ENCODE results near the gene CYP3A7.
"Not testable (repeated sequence)": the region's sequence is repeated elsewhere in the genome, so short reads cannot be mapped to it uniquely, and the experiment has no call there.

Gene CYP3A7

DNA sequence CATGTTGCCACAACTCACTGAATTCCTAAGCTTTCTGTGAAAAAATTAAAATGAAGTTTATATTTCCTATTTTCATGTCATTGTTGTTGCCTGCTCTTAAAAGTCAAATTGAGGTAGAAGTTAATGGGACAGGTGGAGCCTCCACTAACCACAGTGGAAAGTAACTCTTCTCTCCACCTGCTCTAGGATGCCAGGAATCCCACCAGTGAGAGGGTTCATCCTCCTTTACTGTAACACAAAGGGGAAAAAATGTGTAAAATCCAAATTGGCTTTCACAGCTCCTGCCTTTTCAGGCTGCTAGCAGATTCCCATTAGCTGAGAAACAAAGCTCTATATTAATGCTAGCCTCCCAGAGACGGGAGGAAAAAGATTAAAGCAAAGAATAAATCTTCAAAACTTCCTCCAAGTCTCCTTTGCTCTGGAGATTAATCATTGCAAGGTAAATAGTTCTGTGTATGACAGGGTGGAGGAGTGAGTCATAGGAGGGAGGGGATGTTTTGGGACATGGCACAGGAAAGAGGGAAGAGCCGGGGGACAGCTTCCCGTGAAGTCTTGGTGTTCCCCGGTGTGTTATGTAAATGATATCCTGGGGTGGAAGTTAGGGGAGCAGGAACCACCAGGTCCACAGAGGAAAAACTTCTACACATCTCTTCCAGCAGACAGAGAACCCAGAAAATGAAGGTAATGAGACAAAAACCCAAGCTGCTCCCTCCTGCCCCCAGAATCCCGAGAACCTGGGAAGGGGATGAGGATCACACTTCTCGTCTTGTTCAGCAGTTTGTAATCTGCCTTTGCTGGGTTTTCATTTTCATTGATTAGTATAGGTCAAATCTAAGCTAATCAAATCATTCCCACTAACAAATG lies 35.9 kb downstream of the CYP3A7 start:
- DNase-seq = not testable (repeated sequence)

DNA sequence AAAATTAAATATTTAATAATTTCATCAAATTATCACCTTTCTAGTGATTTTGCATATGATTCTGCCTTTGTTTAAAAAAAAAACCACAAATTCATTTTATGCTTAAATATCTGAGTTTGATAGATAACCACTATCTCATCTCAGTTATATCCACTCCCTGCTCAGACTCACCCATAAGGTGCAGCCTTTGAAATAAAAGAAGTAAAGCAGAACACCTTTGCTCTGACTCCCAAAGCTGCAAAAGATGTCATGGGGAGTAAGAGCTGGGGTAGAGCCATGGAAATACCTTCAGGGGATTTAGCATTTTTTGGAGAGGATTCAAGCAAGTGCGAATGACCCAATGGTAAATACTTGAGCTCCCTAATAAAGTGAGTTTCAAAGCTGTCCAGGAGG lies 40.1 kb downstream of the CYP3A7 start:
- no peak for DNase-seq

DNA sequence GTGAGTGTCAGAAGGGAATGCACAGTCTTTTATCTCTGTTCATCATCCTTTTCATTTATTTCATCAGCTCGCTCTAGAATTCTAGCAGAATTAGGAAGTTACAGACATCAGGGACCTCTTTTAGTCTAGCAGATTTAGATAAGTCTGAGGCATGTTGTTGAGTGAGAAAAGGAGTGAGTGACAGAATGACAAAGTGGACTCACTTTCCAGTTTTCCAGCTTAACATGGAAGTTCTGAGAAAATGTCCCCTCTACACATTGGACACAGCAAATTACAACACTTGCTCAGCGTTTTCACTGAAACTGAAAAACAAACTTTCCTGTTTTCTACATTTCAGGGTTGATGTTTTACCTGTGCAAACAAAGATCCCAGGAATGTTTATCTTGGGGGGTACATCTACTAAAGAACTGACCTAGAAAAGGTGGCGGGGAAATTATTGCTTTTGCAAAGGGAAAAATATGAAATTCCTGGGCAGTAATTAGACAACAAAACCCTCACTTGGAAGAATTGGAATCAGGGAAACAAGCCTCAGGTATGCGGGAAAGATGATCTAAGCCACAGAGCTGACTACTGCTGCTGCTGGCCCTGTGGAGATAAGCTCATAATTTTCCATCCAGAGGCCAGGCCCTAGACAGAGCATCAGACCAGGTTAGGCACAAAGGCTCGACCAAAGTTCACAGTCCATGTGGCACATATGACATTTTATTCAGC lies 40.6 kb downstream of the CYP3A7 start:
- DNase-seq = no peak

DNA sequence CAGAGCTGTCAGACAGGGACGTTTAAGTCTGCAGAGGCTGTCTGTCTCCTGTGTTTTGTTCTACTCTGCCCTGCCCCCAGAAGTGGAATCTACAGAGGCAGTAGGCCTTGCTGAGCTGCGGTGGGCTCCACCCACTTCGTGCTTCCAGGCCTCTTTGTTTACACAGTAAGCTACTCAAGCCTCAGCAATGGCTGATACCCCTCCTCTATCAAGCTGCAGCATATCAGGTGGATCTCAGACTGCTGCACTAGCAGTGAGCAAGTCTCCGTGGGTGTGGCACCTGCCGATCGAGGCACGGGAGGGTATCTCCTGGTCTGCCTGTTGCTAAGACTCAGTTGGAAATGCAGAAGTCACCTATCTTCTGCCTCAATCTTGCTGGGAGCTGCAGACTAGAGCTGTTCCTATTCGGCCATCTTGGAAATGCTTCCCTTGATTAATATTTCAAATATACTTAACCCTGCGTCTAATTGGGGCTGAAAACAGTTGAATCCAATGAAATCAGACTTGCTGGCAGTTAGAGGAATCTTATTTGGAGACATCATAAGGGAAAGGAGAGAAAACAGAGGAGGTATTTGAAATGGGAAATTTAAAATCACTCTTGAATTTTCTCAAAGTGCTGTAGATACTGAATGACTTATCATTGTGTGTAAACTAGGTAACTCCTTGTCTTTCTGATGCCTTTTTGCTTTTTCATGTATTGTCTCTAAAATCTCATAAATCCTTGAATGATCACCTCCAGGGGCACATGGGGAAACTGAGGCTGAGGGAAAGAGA lies 41.4 kb downstream of the CYP3A7 start:
- DNase-seq = no peak

DNA sequence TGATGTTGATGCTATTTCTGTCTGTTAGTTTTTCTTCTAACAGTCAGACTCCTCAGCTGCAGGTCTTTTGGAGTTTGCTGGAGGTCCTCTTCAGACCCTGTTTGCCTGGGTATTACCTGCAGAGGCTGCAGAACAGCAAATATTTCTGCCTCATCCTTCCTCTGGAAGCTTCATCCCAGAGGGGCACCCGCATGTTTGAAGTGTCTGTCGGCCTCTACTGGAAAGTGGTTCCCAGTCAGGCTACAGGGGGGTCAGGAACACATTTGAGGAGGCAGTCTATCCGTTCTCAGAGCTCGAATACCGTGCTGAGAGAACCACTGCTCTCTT lies 41.9 kb downstream of the CYP3A7 start:
- DNase-seq = no peak

DNA sequence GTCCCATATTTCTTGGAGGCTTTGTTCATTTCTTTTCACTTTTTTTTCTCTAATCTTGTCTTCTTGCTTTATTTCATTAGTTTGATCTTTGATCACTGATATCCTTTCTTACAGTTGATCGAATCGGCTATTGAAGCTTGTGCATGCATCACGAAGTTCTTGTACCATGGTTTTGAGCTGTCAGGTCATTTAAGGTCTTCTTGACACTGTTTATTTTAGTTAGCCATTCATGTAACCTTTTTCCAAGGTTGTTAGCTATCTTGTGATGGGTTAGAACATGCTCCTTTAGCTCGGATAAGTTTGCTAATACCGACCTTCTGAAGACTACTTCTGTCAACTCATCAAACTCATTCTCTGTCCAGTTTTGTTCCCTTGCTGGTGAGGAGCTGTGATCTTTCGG lies 42.4 kb downstream of the CYP3A7 start:
- not testable (repeated sequence) for DNase-seq

DNA sequence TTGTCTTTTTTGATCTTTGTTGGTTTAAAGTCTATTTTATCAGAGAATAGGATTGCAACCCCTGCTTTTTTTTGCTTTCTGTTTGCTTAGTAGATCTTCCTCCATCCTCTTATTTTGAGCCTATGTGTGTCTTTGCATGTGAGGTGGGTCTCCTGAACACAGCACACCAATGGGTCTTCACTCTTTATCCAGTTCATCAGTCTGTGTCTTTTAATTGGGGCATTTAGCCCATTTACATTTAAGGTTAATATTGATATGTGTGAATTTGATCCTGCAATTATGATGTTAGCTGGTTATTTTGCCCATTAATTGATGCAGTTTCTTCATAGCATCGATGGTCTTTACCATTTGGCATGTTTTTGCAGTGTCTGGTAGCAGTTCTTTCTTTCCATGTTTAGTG lies 43.3 kb downstream of the CYP3A7 start:
- DNase-seq = not testable (repeated sequence)

DNA sequence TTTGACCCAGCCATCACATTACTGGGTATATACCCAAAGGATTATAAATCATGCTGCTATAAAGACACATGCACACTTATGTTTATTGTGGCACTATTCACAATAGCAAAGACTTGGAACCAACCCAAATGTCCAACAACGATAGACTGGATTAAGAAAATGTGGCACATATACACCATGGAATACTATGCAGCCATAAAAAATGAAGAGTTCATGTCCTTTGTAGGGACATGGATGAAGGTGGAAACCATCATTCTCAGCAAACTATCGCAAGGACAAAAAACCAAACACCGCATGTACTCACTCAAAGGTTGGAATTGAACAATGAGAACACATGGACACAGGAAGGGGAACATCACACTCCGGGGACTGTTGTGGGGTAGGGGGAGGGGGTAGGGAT lies 44.1 kb downstream of the CYP3A7 start:
- DNase-seq = not testable (repeated sequence)

DNA sequence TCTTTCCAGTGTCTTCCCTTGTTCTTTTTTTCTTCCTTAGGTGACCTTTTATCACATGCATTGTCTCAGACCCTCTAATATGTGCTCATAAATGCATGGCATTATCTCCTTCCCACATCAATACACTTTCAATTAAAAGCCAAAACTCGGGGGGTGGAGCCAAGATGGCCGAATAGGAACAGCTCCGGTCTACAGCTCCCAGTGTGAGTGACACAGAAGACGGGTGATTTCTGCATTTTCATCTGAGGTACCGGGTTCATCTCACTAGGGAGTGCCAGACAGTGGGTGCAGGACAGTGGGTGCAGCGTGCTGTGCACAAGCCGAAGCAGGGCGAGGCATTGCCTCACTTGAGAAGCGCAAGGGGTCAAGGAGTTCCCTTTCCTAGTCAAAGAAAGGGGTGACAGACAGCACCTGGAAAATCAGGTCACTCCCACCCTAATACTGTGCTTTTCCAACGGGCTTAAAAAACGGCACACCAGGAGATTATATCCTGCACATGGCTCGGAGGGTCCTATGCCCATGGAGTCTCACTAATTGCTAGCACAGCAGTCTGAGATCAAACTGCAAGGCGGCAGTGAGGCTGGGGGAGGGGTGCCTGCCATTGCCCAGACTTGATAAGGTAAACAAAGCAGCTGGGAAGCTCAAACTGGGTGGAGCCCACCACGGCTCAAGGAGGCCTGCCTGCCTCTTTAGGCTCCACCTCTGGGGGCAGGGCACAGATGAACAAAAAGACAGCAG lies 49.0 kb downstream of the CYP3A7 start:
- DNase-seq = not testable (repeated sequence)

DNA sequence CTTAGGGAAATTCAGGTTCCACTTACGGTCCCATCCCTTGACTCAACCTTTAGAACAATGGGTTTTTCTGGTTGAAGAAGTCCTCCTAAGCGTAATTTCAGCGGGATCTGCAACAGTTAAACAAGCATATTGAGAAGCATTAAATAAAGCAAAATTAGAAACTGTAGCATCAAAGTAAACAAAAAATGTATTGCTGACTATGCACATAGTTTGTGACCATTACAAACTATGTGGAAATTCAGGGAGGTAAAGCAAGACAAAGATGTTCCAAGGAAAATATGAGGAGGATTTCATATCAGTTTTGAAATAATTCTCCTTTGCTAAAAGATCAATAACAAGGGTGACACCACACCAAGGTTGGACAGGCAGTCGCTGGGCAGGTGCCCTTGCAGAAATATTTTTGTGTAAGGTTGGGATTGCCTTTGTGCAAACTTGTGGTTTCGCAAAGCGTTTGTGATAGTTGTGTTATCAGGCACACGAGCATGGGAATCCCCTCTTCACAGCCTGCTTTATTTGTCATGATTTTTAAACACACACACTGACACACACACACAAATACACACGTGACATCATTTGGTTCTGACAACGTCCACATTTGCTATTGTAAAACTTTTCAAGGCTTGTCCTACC lies 49.8 kb downstream of the CYP3A7 start:
- no peak for DNase-seq

DNA sequence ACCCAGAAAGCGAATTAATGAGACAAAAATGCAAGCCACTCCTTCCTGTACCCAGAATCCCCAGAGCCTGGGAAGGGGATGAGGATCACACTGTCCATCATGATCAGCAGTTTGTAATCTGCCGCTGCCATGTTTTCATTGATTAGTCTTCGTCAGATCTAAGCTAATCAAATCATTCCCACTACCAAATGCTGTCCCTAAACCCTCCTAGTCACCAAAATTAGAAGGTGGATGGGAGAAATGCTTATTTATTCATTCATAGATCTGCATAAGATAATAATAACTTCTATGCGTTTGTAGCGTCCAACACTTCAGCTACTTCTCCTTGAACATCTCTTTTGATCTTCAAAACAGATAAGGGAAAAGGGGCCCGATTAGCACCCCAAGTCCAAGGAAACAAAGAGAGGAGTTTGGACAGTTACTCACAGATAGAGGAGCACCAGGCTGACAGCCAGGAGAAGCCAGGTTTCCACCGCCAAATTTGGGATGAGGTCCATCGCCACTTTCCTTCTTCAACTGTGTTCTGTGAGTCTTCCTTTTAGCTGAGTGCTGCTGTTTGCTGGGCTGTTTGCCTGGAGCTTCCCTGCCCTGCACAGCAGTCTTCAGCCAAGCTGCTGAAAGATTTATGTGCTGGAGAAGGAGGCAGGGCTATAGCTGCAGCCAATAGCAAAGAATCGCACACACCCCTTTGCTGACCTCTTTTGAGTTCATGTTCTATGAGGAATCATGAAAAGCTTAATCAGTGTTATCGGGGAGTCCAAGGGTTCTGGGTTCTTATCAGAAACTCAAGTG lies 55.4 kb downstream of the CYP3A7 start, which contains the start of gene CYP3A5:
TSS of gene CYP3A5 (minus strand) at position 597 of the 792 bp plus-strand sequence. CDS start at position 497, 100 bp downstream.
- no peak for DNase-seq

DNA sequence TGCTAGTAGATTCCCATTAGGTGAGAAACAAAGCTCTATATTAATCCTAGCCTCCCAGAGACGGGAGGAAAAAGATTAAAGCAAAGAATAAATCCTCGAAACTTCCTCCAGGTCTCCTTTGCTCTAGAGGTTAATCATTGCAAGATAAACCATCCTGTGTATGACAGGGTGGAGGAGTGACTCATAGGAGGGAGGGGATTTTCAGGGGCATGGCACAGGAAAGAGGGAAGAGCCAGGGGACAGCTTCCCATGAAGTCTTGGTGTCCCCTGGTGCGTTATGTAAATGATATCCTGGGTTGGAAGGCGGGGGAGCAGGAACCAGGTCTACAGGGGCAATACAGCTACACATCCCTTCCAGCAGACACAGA lies 56.0 kb downstream of the CYP3A7 start:
- no peak for DNase-seq

DNA sequence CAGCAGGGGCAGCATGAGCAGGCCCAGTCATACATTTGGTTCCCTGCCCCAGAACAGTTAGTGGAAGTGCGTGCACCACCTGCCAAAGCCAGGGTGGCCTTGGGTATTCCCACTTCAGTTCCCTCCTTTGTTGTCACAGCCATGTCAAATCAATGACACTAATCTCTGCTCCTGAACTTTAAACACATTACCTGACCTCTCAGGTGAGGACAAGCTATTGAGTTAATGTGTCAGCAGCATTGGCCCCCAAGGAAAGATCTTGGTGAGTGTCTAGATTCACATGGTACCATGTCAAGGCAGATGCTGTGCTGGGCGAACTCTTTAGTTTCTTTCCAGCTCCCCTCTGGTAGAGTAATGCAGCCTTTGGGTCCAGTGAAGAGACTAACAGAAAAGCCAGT lies 57.3 kb downstream of the CYP3A7 start:
- DNase-seq = no peak

DNA sequence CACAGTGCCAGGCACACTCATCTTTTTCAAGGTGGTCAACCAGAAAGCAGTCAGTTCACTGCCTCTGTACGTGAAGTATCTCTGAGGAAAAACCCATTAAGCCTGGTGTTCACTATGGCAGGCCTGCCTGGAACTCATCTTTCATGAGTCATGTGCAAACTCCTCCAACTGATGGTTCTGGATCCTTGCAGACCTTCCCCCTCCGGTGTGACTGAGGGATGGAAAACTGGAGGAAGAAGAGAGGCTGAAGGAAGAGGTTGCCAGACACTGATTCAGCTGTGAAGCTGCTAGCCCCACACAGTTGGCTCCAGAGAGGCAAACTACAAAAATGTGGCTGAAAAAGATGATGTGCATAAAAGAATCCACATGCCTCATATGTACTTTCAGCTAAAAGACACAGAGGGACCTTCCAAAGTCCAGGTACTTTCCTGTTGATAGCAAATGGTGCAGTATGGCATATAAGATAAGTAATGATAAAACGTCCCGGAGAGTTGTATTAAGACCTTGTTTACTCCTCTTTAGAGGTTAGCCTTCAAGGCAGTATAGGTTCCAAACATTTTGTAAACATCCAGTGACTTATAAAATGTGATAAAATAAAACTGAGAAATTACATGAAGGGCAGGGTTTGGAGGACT lies 57.9 kb downstream of the CYP3A7 start:
- no peak for DNase-seq

DNA sequence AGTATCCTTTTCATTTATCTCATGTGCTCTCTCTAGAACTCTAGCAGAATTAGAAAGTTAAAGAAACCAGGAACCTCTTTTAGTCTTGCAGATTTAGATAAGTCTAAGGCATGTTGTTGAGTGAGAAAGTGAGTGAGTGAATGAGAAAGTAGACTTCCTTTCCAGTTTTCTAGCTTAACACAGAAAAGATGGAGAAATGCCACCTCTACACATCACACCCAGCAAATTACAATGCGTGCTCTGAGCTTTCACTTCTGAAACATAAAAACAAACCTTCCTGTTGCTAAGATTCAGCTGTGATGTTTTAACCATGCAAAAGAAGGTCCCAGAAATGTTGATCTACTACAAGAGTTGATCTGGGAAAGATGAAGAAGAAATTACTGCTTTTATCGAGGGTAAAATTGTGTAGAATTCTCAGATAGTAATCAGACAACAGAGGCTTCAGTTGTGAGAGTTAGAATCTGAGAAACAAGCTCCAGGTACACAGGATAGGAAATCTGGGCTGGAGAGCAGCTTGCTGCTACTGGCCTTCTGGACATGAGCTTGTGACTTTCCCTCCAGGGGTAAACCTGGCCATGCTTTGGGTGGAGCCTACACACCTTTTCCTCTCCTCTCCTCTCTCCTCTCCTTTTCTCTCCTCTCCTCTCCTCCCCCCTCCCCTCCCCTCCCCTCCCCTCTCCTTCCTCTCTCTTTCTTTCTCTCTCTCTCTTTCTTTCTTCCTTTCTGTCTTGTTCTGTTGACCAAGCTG lies 59.8 kb downstream of the CYP3A7 start:
- DNase-seq = no peak

DNA sequence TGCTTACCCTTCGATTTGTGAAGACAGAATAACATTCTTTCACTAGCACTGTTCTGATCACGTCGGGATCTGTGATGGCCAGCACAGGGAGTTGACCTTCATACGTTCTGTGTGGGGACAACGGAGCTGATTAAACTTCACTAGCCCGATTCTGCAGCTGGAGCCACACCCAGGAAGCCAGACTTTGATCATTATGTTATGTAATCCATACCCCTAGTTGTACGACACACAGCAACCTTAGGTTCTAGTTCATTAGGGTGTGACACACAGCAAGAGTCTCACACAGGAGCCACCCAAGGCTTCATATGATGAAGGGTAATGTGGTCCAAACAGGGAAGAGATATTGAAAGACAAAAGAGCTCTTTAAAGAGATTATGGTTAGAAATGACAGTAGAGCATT lies 62.4 kb downstream of the CYP3A7 start:
- DNase-seq = no peak

DNA sequence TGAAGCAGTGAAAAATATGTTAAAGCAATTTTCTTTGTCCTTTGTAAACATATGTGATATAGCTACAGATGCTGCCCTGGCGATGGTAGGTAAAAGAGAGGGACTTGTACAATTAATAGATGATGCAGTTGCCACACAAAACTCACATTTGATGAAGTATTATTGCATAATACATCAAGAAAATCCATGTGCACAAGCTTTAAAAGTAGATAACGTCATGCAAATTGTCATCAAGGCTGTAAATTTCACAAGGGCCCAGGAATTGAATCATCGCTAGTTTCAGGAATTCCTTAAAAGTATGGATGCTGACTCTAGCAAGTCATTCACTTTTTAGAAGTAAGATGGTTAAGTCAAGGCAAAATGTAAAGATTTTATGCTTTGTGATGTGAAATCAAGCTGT lies 65.2 kb downstream of the CYP3A7 start:
- DNase-seq = no peak

DNA sequence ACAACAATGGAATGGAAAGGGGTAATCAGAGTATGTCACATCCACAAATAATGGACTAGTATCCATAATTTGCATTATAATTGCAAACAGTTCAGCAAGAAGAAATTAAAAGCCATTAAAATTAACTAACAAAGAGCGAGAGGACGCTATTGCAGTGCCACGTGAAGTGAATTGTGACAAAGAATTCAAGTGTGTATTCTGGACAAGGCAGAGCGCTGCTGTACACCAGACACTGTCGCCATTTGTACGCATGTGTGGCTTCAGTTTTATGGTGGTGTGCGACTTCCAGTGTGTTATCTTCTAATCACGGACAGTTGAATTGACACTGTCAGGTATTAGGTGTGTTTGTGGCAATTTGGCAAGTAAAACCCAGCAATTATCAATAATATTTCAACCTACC lies 66.5 kb downstream of the CYP3A7 start:
- DNase-seq = no peak

DNA sequence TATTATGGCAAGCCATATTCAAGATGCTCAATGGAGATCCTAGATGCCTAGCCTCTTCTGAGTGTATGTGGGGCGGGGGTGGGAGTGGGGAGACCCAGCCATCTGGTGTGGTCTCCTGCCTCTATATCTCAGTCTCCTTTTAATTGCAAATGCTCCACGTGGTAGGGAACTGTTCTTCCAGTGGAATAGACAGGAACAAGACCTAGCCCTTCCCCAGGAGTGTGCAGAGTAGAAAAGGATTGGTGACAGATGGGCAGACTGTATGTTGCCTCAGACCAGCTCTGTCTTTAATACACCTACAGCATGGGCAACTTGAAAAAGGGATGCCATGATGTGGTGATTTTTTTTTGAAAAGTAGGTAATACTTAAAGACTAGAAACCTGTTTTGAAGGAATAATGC lies 67.8 kb downstream of the CYP3A7 start:
- DNase-seq = no peak

DNA sequence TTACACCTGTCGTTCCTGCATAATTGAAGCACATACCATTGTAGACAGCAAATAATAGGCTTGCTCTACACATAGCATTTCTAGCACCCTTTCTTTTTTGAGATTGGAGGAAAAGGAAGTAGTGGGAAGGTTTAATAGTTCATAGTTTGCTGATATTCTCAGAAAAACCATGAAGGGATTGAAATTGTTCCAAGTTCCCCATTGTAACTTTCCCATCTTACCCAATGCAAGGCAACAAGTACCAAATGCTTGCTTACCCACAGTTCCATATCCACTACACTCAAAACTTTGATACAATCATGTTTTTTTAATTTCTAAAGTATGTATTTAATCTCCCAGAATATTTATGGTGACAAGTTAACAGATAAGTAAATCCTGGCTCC lies 69.0 kb downstream of the CYP3A7 start:
- no peak for DNase-seq
